IMR-90 (cell line): ENCODE data around the gene PBOV1. TPM values are rescaled to one million over a fixed set of nuclear protein-coding genes. Genes with fewer than 3 reads are reported as not detected.

Source experiments
- ATAC-seq: fragments of 200-7000 bp; cut with Tn5 transposase; 2 replicates; pipeline ENCODE4 v1.9.1; 2020; ENCODE audit warnings: low read depth, mild to moderate bottlenecking, moderate library complexity
- BruUV-seq: library from RNA; stranded (reverse); fragments of 400-500 nt; replicated peaks from 2 replicates; lab custom pipeline; 2021; lab: Mats Ljungman, UMichigan
- CTCF ChIA-PET: fragments of 300-600 bp; formaldehyde crosslinking; extraction: SDS; loops from one replicate; lab custom pipeline; 2021; ENCODE audit warnings: antibody characterized with exemption; lab: Yijun Ruan, JAX
- POLR2A ChIA-PET: fragments of 300-600 bp; sonication (Branson Sonifier 250); formaldehyde crosslinking; loops from one replicate; lab custom pipeline; 2022; ENCODE audit warnings: antibody characterized with exemption; ENCODE audit not compliant: unreplicated experiment; lab: Charles Lee
- DNase-seq: peaks from one replicate; pipeline ENCODE4 v3.0.0; 2013
- H2AFZ ChIP-seq: replicated peaks from 2 replicates; pipeline ENCODE3; 2013; ENCODE audit warnings: low read length, mild to moderate bottlenecking; ENCODE audit not compliant: poor library complexity
- H2AK5ac ChIP-seq: 2 replicates; pipeline ENCODE4 v1.6.1; 2013; ENCODE audit warnings: low read depth, low read length, inconsistent platforms
- H2AK9ac ChIP-seq: replicated peaks from 2 replicates; pipeline ENCODE3; 2013; ENCODE audit warnings: mild to moderate bottlenecking, low read depth, low read length, moderate library complexity; ENCODE audit not compliant: poor library complexity
- H2BK120ac ChIP-seq: 2 replicates; pipeline ENCODE4 v1.6.1; 2013; ENCODE audit warnings: low read depth, low read length, inconsistent platforms
- H2BK15ac ChIP-seq: 3 replicates; pipeline ENCODE4 v1.6.1; 2013; ENCODE audit warnings: low read depth, low read length, inconsistent platforms
- H2BK20ac ChIP-seq: 2 replicates; pipeline ENCODE4 v1.6.1; 2013; ENCODE audit warnings: low read depth, mild to moderate bottlenecking, inconsistent platforms, low read length, moderate library complexity
- H2BK5ac ChIP-seq: 2 replicates; pipeline ENCODE4 v1.6.1; 2013; ENCODE audit warnings: mild to moderate bottlenecking, low read depth, low read length, inconsistent platforms; ENCODE audit not compliant: poor library complexity, severe bottlenecking
- H3K14ac ChIP-seq: replicated peaks from 2 replicates; pipeline ENCODE4 v1.6.1; 2013; ENCODE audit warnings: low read depth, low read length, inconsistent platforms
- H3K18ac ChIP-seq: 2 replicates; pipeline ENCODE4 v1.6.1; 2013; ENCODE audit warnings: low read depth, low read length, control low read depth
- H3K23ac ChIP-seq: 2 replicates; pipeline ENCODE4 v1.6.1; 2013; ENCODE audit warnings: low read depth, low read length, inconsistent platforms
- H3K27ac ChIP-seq: 2 replicates; pipeline ENCODE4 v1.5.1; 2013; ENCODE audit warnings: mild to moderate bottlenecking, control low read depth, low read length; ENCODE audit not compliant: insufficient read depth
- H3K27me3 ChIP-seq: 2 replicates; pipeline ENCODE4 v1.6.1; 2013; ENCODE audit warnings: low read length; ENCODE audit not compliant: control insufficient read depth, insufficient read depth
- H3K36me3 ChIP-seq: 2 replicates; pipeline ENCODE4 v1.6.1; 2013; ENCODE audit warnings: low read length, mixed read lengths; ENCODE audit not compliant: control insufficient read depth, insufficient read depth
- H3K4ac ChIP-seq: 2 replicates; pipeline ENCODE4 v1.6.1; 2013; ENCODE audit warnings: low read depth, low read length, inconsistent platforms
- H3K4me1 ChIP-seq: 2 replicates; pipeline ENCODE4 v1.6.1; 2013; ENCODE audit warnings: low read length, mixed read lengths; ENCODE audit not compliant: control insufficient read depth, insufficient read depth
- H3K4me2 ChIP-seq: 2 replicates; pipeline ENCODE4 v1.6.1; 2013; ENCODE audit warnings: low read depth, mild to moderate bottlenecking, control low read depth, low read length, moderate library complexity
- H3K4me3 ChIP-seq: 2 replicates; pipeline ENCODE4 v1.5.1; 2013; ENCODE audit warnings: low read depth, mild to moderate bottlenecking, control low read depth, low read length, moderate library complexity; ENCODE audit not compliant: insufficient read depth
- H3K56ac ChIP-seq: 2 replicates; pipeline ENCODE4 v1.6.1; 2013; ENCODE audit warnings: low read length, inconsistent platforms; ENCODE audit not compliant: insufficient read depth; ENCODE audit errors: extremely low read depth
- H3K79me1 ChIP-seq, 2 experiments: 2 replicates each; pipeline ENCODE4 v1.6.1; 2013; ENCODE audit warnings: low read length in 2 of 2, inconsistent platforms in 1 of 2, low read depth in 1 of 2
- H3K9ac ChIP-seq: 2 replicates; pipeline ENCODE4 v1.6.1; 2013; ENCODE audit warnings: low read depth, low read length, control low read depth
- H3K9me1 ChIP-seq: 2 replicates; pipeline ENCODE4 v1.6.1; 2013; ENCODE audit warnings: low read length, inconsistent platforms; ENCODE audit not compliant: insufficient read depth
- H3K9me3 ChIP-seq: 2 replicates; pipeline ENCODE4 v1.6.1; 2013; ENCODE audit warnings: low read length; ENCODE audit not compliant: control insufficient read depth, insufficient read depth
- H4K20me1 ChIP-seq: 2 replicates; pipeline ENCODE4 v1.6.1; 2013; ENCODE audit warnings: low read length, inconsistent platforms; ENCODE audit not compliant: insufficient read depth
- H4K5ac ChIP-seq: 2 replicates; pipeline ENCODE4 v1.6.1; 2013; ENCODE audit warnings: mild to moderate bottlenecking, low read depth, low read length, control low read depth
- H4K8ac ChIP-seq, 2 experiments: 2 replicates each; pipeline ENCODE4 v1.6.1; 2013; ENCODE audit warnings: low read depth in 2 of 2, low read length in 2 of 2, control low read depth in 1 of 2, inconsistent platforms in 1 of 2
- H4K91ac ChIP-seq: 2 replicates; pipeline ENCODE4 v1.6.1; 2013; ENCODE audit warnings: low read depth, low read length, inconsistent platforms; ENCODE audit not compliant: insufficient read depth
- BHLHE40 ChIP-seq: fragments of 150-350 bp; IDR thresholded peaks from 2 replicates; pipeline ENCODE4 v1.6.1; 2016; ENCODE audit warnings: mild to moderate bottlenecking, low read depth, low read length
- CEBPB ChIP-seq: IDR thresholded peaks from 2 replicates; pipeline ENCODE4 v1.6.1; 2012; ENCODE audit warnings: low read depth, low read length, improper control_type of control experiment
- CHD1 ChIP-seq: IDR thresholded peaks from 2 replicates; pipeline ENCODE4 v1.6.1; 2012; ENCODE audit warnings: low read depth, low read length, improper control_type of control experiment
- FOS ChIP-seq: fragments of 150-350 bp; IDR thresholded peaks from 2 replicates; pipeline ENCODE4 v1.6.1; 2016; ENCODE audit warnings: low read depth, low read length
- MAFK ChIP-seq: IDR thresholded peaks from 2 replicates; pipeline ENCODE4 v1.6.1; 2012; ENCODE audit warnings: low read depth, low read length, improper control_type of control experiment
- MAZ ChIP-seq: IDR thresholded peaks from 2 replicates; pipeline ENCODE4 v1.6.1; 2012; ENCODE audit warnings: low read depth, mild to moderate bottlenecking, low read length, improper control_type of control experiment, moderate library complexity, borderline replicate concordance
- MXI1 ChIP-seq: IDR thresholded peaks from 2 replicates; pipeline ENCODE4 v1.6.1; 2012; ENCODE audit warnings: low read depth, mild to moderate bottlenecking, low read length, moderate library complexity, borderline replicate concordance
- NFE2L2 ChIP-seq: fragments of 150-350 bp; IDR thresholded peaks from 2 replicates; pipeline ENCODE4 v1.6.1; 2016; ENCODE audit warnings: low read depth, mild to moderate bottlenecking, low read length
- POLR2A ChIP-seq: IDR thresholded peaks from 2 replicates; pipeline ENCODE4 v1.6.1; 2012; ENCODE audit warnings: mild to moderate bottlenecking, low read depth, low read length
- RAD21 ChIP-seq: IDR thresholded peaks from 2 replicates; pipeline ENCODE4 v1.6.1; 2012; ENCODE audit warnings: low read length, improper control_type of control experiment
- RFX5 ChIP-seq: IDR thresholded peaks from 2 replicates; pipeline ENCODE4 v1.8.0; 2012; ENCODE audit warnings: low read depth, mild to moderate bottlenecking, low read length, moderate library complexity
- SMC3 ChIP-seq: fragments of 150-350 bp; IDR thresholded peaks from 2 replicates; pipeline ENCODE4 v1.6.1; 2016; ENCODE audit warnings: low read depth, mild to moderate bottlenecking, antibody characterized with exemption, low read length, moderate library complexity
- dilution Hi-C: fragments of 300-500 bp; cut with HindIII; formaldehyde crosslinking; loops from one replicate; pipeline ENCODE4 v1.14.3; 2018; ENCODE audit warnings: low sequenced_read_pairs; ENCODE audit not compliant: unreplicated experiment
- in situ Hi-C: fragments of 300-500 bp; cut with MboI; formaldehyde crosslinking; loops from 3 replicates; pipeline ENCODE4 v1.14.3; 2019; ENCODE audit warnings: low sequenced_read_pairs, inconsistent platforms, mixed read lengths
- intact Hi-C: fragments of 100-400 bp; cut with micrococcal nuclease; formaldehyde crosslinking; loops from 2 replicates; pipeline ENCODE4 v1.10.0; 2022
- polyA plus RNA-seq, 3 experiments: library from polyadenylated mRNA; depleted of rRNA; stranded (reverse); fragments of >200 nt; gene quantifications; 2 replicates each; pipeline ENCODE4 v1.2.3, GENCODE V29; 2012; ENCODE audit warnings: low replicate concordance in 1 of 3
- total RNA-seq: library from RNA; depleted of rRNA; stranded (reverse); fragments of >200 nt; gene quantifications from 2 replicates; pipeline ENCODE4 v1.2.3, GENCODE V29; 2012
- TF ChIP-seq, protein P1 (sequence below): fragments of 150-350 bp; IDR thresholded peaks from 2 replicates; pipeline ENCODE4 v1.6.1; 2016; ENCODE audit warnings: low read depth, mild to moderate bottlenecking, low read length, moderate library complexity, borderline replicate concordance
- TF ChIP-seq, protein P2 (sequence below): conservative IDR thresholded peaks from 2 replicates; pipeline ENCODE4 v1.5.1; 2012; ENCODE audit warnings: mild to moderate bottlenecking, low read depth, low read length, improper control_type of control experiment

PBOV1 gene
- total and polyA plus RNA-seq, 2 of the 4 experiments (the other 2 are of a cell fraction), result not detected

DNA sequence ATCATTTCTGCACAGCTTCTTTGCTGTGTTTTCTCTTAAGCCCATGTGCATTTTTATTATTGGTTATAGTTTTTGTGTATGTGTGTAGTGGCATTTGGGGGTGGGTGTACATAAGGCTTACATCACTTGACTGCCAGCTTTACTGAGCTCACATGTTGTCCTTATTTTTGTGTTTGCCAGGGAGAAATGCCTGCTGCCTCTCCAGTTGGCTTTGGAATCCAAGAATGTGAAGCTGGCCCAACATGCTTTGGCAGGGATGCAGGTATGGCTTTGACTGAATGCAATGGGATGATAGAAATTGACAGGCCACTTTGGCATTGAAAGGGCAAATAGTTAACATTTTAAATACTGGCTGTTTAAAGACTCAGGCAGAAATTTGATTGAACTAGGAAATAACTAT lies 11.4 kb downstream of the PBOV1 start:
- no peak overlapping the region for H2BK15ac ChIP-seq
- H2BK20ac ChIP-seq, result no peak overlapping the region
- no peak overlapping the region for H3K23ac ChIP-seq
- CTCF ChIA-PET, result no interaction called here
- H3K27me3 ChIP-seq, result peaks cover 3% of the 10 kb centered on the region; the same call in 1 of the 2 replicates
- in situ Hi-C loops (no loop called here), intact Hi-C loops (no loop called here), dilution Hi-C loops (no loop called here)
- TF ChIP-seq, protein P1, sequence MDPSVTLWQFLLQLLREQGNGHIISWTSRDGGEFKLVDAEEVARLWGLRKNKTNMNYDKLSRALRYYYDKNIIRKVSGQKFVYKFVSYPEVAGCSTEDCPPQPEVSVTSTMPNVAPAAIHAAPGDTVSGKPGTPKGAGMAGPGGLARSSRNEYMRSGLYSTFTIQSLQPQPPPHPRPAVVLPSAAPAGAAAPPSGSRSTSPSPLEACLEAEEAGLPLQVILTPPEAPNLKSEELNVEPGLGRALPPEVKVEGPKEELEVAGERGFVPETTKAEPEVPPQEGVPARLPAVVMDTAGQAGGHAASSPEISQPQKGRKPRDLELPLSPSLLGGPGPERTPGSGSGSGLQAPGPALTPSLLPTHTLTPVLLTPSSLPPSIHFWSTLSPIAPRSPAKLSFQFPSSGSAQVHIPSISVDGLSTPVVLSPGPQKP, result no peak
- no peak for TF ChIP-seq BHLHE40
- no peak for TF ChIP-seq NFE2L2
- TF ChIP-seq POLR2A, result no peak
- no peak for TF ChIP-seq FOS
- TF ChIP-seq RAD21, result no peak
- TF ChIP-seq CEBPB, result no peak
- no peak for TF ChIP-seq MAFK
- TF ChIP-seq MAZ, result no peak
- no peak for TF ChIP-seq RFX5
- TF ChIP-seq, protein P2, sequence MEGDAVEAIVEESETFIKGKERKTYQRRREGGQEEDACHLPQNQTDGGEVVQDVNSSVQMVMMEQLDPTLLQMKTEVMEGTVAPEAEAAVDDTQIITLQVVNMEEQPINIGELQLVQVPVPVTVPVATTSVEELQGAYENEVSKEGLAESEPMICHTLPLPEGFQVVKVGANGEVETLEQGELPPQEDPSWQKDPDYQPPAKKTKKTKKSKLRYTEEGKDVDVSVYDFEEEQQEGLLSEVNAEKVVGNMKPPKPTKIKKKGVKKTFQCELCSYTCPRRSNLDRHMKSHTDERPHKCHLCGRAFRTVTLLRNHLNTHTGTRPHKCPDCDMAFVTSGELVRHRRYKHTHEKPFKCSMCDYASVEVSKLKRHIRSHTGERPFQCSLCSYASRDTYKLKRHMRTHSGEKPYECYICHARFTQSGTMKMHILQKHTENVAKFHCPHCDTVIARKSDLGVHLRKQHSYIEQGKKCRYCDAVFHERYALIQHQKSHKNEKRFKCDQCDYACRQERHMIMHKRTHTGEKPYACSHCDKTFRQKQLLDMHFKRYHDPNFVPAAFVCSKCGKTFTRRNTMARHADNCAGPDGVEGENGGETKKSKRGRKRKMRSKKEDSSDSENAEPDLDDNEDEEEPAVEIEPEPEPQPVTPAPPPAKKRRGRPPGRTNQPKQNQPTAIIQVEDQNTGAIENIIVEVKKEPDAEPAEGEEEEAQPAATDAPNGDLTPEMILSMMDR, result no peak
- TF ChIP-seq SMC3, result no peak
- no peak for TF ChIP-seq CHD1
- no peak for TF ChIP-seq MXI1
- H3K56ac ChIP-seq, result no peak overlapping the region
- no peak for DNase-seq
- H3K4me2 ChIP-seq, result no peak overlapping the region
- H3K4me1 ChIP-seq, result no peaks in the 10 kb centered on the region
- no peak overlapping the region for H2AK9ac ChIP-seq
- H3K36me3 ChIP-seq, result no peaks in the 10 kb centered on the region
- H4K5ac ChIP-seq, result no peak overlapping the region
- no peak overlapping the region for H3K18ac ChIP-seq
- H3K9me1 ChIP-seq, result no peaks in the 10 kb centered on the region
- H3K27ac ChIP-seq, result no peak overlapping the region
- H2AK5ac ChIP-seq, result no peak overlapping the region
- H3K79me1 ChIP-seq, result no peaks in the 10 kb centered on the region
- no peak for ATAC-seq
- no peak overlapping the region for H4K91ac ChIP-seq
- BruUV-seq, result no TSS peak
- POLR2A ChIA-PET, result no interaction called here
- H2BK5ac ChIP-seq, result no peak overlapping the region
- no peak overlapping the region for H3K14ac ChIP-seq
- no peak overlapping the region for H3K9ac ChIP-seq
- no peak overlapping the region for H4K8ac ChIP-seq
- H2BK120ac ChIP-seq, result no peak overlapping the region
- no peaks in the 10 kb centered on the region for H3K9me3 ChIP-seq
- H3K4me3 ChIP-seq, result no peak overlapping the region
- H2AFZ ChIP-seq, result no peak overlapping the region
- no peak overlapping the region for H3K4ac ChIP-seq
- no peaks in the 10 kb centered on the region for H4K20me1 ChIP-seq
